ENCODE measurements around the gene OR5AU1.

Gene OR5AU1

GRCh38 chr14:21155963-21156362 is at the start of gene OR5AU1:
OR5AU1 (minus strand) TSS chr14:21156063; CDS start chr14:21155872, 191 bp downstream.
- DNase-seq (ENCODE audit: low read depth in 2 of 3, low spot score in 2 of 3): no peak

- DNase-seq (ENCODE audit: low read depth in 2 of 3, low spot score in 2 of 3): no peak
These were observed 49.3 kb upstream of the OR5AU1 start for GRCh38 chr14:21205026-21205677.

- no peak for DNase-seq (ENCODE audit: low read depth in 2 of 3, low spot score in 2 of 3)
These were observed 48.5 kb upstream of the OR5AU1 start for GRCh38 chr14:21204167-21205025.

- no peak for DNase-seq (ENCODE audit: low read depth in 2 of 3, low spot score in 2 of 3)
These were observed 47.8 kb upstream of the OR5AU1 start for GRCh38 chr14:21203470-21204166.

- no peak for DNase-seq (ENCODE audit: low read depth in 2 of 3, low spot score in 2 of 3)
These were observed 46.8 kb upstream of the OR5AU1 start for GRCh38 chr14:21202463-21203358.

GRCh38 chr14:21201732-21202462 is 46.0 kb upstream of the OR5AU1 start:
- DNase-seq (ENCODE audit: low read depth in 2 of 3, low spot score in 2 of 3): no peak

- DNase-seq (ENCODE audit: low read depth in 2 of 3, low spot score in 2 of 3): no peak
These were observed 45.0 kb upstream of the OR5AU1 start for GRCh38 chr14:21200752-21201461.

DNA sequence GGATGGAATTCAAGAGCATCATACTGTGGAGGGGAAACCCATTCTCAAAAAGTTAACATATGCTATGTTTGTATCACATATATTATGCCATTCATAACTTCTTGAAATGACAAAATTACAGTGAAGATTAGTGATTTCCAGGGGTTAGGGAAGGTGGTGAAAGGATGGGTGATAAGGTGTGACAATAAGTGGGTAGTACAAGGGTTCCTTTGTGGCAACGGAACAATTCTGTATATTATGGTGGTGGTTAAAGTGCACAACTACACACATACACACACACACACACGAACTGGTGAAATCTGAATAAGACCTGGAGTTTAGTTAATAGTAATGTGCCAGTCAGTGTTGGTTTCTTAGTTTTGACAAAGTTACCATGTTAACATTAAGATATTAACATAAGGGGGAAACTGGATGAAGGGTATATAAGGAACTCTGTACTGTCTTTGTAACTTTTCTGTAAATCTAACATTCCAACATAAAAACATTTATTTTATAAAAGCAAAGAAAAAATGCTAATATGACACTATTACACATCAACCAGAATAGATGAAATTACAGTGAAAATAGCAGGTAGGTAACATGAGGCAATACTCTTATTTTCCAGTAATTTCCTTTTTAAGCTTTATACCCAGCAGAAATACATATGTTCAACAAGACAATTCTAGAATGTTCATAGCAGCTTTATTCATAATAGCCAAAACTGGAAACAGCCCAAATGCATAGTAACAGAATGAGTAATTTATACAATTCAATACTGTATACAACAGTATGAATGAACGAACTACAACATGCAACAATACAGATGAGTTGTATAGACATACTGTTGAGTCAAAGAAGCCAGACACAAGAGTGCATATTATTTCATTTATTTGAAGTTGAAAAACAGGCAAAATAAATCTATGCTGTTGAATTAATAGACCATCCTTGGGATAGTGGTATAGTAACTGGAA is 44.0 kb upstream of the OR5AU1 start:
- DNase-seq (ENCODE audit: low read depth in 2 of 3, low spot score in 2 of 3): no peak

GRCh38 chr14:21197418-21198205 is 41.7 kb upstream of the OR5AU1 start:
- no peak for DNase-seq (ENCODE audit: low read depth in 2 of 3, low spot score in 2 of 3)

DNA sequence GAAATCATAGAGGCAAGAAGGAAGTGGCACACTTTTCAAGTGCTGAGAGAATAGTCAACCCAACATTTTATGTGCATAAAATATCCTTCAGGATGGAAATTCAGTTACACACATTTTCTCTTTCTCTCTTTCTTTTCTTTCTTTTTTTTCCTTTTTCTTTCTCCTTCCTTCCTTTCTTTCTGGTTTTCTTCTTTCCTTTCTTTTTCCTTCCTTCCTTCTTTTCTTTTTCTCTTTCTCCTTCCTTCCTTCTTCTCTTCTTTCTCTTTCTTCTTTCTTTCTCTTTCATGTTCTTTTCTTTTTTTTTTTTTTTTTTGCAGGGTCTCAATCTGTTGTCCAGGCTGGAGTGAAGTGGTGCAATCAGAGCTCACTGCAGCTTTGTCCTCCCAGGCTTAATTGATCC is 38.7 kb upstream of the OR5AU1 start:
- DNase-seq (ENCODE audit: low read depth in 2 of 3, low spot score in 2 of 3): no peak

DNA sequence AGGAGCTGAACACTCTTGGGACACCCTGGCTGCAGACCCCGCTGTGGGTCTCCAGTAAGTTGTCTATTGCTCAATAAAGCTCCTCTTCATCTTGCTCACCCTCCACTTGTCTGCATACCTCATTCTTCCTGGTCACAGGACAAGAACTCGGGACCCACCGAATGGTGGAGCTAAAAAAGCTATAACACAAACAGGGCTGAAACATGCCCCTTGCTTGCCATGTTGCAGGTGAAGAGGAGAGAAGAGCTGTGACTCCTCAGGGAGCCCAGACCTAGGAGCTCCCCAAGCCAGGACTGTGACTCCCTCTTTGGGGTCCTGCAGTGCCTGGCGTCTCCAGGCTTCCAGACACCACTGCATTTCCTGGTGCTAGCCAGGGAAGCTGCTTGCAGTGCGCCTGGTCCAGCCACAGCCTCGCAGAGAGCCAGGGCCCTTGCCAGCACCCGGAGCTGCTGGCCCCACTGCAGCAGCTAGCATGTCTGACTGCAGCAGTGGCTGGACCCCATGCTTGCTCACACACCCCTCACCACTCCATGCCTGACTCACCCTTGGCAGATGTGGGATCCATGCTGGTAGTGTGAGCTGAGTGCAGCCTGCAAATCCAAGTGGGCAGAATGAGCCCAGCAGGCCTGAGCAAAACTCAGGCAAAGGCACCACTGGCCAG is 37.1 kb upstream of the OR5AU1 start:
- DNase-seq (ENCODE audit: low read depth in 2 of 3, low spot score in 2 of 3): no peak

GRCh38 chr14:21192447-21192822 is 36.6 kb upstream of the OR5AU1 start:
- DNase-seq (ENCODE audit: low read depth in 2 of 3, low spot score in 2 of 3): no peak

- peak in 1 of 3 experiments; percentile 37 for DNase-seq (ENCODE audit: low read depth in 2 of 3, low spot score in 2 of 3)
These were observed 36.1 kb upstream of the OR5AU1 start for GRCh38 chr14:21191809-21192446.

- no peak for DNase-seq (ENCODE audit: low read depth in 2 of 3, low spot score in 2 of 3)
These were observed 35.5 kb upstream of the OR5AU1 start for GRCh38 chr14:21191261-21191808.

- DNase-seq (ENCODE audit: low read depth in 2 of 3, low spot score in 2 of 3): no peak
These were observed 29.6 kb upstream of the OR5AU1 start for GRCh38 chr14:21185491-21185890.

DNA sequence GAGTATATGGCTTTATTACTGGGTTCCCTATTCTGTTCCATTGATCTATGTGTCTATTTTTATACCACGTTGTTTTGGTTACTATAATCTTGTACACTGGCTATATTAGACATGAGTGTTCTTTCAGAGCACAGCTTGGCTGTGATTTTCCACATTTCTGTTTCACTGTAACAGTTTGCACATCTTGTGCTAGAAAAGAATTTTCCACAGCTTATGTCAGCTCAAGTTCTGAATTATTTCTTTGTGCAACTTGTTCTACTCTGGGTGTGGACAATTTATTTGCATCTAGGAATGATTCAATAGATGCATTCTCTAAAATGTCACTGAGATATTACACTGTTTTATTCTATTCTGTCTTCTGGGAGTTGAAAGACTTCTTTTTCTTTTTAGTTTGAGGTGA is 28.4 kb upstream of the OR5AU1 start:
- DNase-seq (ENCODE audit: low read depth in 2 of 3, low spot score in 2 of 3): no peak

Data from activated CD8-positive, alpha-beta memory T cell treated with anti-CD3 and anti-CD28 coated beads for 48 hours (primary cell).